GM18511 (cell line): ENCODE data around the gene YJEFN3.

Experiments
- ATAC-seq: cut with Tn5 transposase; IDR thresholded peaks from one replicate; pipeline ENCODE4 v1.9.1; 2021; ENCODE audit warnings: mild to moderate bottlenecking, moderate library complexity; ENCODE audit not compliant: unreplicated experiment

The YJEFN3 gene

DNA sequence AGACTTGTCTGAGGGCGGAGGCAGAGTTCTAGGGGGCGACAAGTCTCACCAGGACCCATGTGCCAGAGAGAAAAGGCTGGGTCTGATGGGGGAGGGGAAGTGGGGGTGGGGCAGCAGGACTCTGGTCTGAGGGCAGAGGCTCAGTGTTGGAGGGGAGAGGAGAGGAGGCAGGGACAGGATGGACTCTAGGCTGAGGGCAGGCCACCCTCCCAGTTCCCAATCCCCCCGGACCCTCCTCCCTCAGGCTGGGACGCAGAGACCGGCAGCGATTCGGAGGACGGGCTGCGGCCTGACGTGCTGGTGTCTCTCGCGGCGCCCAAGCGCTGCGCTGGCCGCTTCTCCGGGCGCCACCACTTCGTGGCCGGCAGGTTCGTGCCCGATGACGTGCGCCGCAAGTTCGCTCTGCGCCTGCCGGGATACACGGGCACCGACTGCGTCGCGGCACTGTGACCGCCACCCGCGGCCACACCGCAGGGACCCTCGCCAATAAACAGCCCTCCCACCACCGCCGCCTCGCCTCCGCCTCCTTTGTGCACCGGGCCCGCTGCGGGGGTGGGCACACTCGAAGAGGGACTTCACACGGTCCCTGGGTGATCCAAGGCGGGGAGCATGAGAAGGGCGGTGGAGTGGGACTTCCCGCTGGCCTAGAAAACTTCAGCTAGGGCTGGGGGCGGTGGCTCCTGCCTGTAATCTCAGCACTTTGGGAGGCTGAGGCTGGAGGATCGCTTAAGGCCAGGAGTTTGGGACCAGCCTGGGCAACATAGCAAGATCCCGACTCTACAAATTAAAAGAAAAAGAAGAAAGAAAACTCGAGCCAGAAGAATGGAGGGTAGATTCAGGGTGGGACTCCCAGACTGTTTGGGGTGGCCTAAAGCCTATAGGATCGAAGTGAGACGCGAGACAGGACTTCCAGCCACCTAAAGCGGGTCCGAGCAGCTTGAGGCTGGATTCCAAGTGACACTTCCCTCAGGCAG is 8.7 kb downstream of the YJEFN3 start:
- no peak for ATAC-seq

DNA sequence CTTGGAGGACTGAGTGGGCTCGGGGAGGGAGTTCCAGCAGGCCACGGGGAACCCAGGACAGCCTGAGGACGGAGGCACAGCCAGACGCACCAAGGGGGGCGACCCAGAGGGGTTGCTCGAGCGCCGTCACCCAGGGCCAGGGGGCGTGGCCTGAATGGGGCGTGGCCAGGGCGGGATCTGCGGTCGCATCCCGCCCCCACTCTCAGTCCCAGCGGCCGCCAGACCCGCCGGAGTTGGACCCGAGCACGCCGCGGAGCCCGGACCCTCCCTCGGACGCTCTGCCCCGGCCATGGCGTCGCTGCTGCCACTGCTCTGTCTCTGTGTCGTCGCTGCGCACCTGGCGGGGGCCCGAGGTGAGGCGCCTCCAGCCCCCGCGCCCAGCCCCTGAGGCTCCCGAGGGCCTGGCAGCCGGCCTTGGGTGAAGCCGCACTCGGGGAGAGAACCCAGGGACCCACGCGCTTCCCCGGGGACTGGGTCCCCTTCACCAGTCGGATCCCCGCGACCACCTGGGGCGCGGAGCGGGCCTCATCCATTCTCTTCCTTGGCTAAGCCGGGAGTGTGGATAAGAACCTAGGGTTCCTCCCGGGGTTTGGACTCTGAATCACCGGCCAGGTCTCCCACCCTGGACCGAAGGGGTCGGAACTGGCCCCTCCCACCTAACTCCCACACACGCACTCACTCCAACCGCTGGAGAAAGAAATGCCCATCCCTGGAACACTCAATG is 9.5 kb downstream of the YJEFN3 start, which contains the start of gene CILP2:
CILP2 (plus strand) TSS at position 205 of the 724 bp plus-strand sequence; CDS start at position 290, 85 bp downstream.
- ATAC-seq: no peak

DNA sequence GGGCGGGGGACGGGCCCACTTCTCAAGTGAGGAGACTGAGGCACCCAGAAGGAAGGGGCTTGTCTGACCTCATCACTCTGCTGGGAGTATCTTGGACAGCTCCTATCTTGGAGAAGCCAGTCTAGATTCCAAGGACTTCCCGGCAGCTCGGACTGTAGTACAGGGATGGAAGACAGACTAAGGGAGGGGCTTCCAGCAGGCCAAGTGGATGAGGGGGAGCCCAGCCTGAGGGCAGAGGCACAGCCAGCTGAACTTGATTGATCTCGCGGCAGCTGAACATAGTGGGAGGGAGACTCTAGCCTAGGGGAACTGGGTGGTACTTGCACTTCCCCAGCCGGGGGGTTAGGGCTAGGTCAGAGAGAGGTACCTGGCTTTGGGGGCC is 10.1 kb downstream of the YJEFN3 start:
- no peak for ATAC-seq

DNA sequence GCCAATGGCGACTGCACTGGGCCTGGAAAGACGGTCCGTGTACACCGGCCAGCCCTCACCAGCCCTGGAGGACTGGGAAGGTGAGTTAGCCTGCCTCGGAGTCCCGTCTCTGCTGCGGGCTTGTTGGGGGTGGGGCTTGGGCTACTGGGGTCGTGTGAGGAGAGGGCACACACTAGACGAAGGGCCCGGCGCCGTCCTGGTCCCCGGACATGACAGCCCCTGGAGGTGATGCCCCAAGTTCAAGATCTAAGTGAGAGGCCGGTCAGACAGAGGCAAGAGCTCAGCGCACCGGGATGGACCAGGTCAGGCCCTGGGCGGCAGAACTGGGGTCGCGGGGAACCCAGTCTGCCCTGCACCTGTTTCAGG is 11.0 kb downstream of the YJEFN3 start:
- ATAC-seq: no peak

DNA sequence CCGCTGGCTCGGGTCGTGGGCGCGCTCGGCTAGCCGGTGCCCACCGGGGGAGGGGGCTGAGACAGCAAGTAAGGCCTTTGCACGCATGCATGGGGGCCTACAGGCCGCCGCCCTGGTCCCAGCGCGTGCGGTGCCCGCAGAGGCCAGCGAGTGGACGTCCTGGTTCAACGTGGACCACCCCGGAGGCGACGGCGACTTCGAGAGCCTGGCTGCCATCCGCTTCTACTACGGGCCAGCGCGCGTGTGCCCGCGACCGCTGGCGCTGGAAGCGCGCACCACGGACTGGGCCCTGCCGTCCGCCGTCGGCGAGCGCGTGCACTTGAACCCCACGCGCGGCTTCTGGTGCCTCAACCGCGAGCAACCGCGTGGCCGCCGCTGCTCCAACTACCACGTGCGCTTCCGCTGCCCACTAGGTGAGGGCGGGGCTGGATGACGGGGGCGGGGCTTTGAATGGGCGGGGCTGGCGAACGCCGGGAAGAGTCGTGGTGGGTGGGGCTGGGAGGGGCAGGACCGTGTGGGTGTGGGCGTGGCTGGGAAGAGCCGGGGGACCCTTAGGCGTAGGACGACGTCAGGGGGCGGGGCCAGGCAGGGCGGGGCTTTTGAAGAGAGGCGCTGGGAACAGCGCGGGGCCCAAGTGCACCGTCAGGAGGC is 11.5 kb downstream of the YJEFN3 start:
- ATAC-seq: no peak

DNA sequence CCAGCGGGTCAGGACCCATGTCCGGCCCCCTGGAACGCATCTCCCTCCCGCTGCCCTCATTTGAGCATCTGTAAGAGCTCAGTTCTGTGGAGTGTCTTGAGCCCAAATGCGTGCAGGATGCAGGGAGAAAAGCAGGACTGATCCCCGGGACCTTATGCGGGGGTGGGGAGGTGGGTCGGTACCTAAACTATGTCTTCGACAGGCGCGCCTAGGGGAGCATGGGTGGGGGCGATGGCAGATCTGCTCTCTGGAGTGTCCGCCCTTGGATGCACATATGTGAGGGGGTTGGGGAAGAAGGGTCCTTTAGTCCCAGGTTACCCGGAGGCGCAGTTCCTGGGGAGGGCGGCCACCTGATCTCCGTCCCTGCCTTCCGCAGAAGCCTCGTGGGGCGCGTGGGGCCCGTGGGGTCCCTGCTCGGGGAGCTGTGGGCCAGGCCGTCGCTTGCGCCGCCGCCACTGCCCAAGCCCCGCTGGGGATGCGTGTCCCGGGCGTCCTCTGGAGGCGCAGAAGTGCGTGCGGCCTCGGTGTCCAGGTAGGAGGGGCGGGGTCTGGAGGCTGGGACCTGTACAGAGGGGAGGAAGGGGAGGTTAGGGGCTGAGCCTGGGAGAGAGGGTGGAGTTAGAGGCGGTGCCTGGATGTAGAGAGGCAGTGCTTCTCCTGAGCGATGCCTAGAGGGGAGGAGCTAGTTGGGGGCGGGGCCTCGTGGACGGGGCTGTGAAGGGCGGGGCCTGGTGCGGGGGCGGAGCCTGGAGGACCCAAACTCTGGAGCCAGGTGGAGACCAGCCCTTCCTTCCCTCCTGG is 12.2 kb downstream of the YJEFN3 start:
- ATAC-seq: no peak

DNA sequence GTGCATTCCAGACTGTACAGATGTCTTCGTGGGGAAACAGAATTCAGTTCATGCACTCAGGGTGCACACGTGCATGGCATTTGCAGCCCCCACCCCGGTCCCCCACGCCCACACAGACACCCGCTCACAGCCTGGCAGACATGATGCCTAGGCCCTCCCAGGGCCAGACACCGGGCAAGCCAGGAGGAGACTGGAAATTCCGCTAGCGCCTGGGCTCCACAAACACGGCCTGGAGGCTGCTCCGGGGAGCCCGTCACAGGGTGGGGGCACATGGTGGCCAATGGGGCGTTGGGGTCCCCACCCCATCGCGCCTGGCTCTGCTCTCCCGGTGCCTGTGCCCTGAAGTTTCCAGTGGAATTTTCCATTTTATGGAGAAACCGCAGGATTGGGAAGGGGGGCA is 12.9 kb downstream of the YJEFN3 start:
- no peak for ATAC-seq

DNA sequence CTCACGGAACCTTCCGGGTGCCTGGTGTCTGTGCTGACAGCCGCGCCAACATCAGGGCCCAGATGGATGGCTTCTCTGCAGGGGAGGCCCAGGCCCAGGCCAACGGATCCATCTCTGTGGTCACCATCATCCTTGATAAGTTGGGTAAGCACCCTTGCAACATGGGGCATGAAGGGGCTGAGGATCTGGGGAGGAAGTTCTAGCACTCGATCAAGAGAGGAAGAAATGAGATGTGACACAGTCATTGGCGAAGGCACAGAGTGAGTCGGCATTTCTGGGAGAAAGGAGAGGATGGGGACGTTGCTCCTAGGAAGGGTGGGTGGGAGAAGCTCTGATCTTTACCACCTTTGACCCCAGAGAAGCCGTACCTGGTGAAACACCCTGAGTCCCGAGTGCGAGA is 13.8 kb downstream of the YJEFN3 start:
- ATAC-seq: no peak

DNA sequence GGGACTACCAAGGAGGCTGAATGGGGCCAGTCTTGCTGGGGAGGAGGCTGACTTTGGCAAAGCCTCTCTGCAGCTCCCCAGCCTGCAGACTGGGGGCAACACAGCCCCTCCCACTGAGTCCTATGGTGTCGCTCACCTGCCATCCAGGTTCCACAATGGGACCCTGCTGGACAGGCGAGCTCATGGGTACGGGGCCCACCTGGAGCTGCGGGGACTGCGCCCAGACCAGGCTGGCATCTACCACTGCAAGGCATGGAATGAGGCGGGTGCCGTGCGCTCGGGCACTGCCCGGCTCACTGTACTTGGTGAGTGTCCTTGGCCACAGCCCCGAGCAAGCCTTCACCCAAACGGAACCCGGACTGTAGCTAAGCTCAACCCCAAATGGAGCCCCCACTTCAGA is 14.4 kb downstream of the YJEFN3 start:
- no peak for ATAC-seq

DNA sequence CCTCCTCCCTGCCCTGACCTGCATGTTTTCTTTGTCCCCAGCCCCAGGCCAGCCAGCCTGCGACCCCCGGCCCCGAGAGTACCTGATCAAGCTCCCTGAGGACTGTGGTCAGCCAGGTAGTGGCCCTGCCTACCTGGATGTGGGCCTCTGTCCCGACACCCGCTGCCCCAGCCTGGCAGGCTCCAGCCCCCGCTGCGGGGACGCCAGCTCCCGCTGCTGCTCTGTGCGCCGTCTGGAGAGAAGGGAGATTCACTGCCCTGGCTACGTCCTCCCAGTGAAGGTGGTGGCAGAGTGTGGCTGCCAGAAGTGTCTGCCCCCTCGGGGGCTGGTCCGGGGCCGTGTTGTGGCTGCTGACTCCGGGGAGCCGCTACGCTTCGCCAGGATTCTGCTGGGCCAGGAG is 14.9 kb downstream of the YJEFN3 start:
- no peak for ATAC-seq

DNA sequence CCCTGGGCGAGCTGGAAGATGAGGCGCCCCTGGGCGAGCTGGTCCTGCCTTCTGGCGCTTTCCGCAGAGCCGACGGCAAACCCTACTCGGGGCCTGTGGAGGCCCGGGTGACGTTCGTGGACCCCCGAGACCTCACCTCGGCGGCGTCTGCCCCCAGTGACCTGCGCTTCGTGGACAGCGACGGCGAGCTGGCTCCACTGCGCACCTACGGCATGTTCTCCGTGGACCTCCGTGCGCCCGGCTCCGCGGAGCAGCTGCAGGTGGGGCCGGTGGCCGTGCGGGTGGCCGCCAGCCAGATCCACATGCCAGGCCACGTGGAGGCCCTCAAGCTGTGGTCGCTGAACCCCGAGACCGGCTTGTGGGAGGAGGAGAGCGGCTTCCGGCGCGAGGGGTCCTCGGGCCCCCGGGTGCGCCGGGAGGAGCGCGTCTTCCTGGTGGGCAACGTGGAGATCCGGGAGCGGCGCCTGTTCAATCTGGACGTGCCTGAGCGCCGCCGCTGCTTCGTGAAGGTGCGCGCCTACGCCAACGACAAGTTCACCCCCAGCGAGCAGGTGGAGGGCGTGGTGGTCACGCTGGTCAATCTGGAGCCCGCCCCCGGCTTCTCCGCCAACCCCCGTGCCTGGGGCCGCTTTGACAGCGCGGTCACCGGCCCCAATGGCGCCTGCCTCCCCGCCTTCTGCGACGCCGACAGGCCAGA is 15.7 kb downstream of the YJEFN3 start:
- no peak for ATAC-seq

DNA sequence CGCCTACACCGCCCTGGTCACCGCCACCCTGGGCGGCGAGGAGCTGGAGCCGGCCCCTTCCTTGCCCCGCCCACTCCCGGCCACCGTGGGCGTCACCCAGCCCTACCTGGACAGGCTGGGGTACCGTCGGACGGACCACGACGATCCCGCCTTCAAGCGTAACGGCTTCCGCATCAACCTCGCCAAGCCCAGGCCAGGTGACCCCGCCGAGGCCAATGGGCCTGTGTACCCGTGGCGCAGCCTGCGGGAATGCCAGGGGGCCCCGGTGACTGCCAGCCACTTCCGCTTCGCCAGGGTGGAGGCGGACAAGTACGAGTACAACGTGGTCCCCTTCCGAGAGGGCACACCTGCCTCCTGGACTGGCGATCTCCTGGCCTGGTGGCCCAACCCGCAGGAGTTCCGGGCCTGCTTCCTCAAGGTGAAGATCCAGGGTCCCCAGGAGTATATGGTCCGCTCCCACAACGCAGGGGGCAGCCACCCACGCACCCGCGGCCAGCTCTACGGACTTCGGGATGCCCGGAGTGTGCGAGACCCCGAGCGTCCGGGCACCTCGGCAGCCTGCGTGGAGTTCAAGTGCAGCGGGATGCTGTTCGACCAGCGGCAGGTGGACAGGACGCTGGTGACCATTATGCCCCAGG is 16.4 kb downstream of the YJEFN3 start:
- ATAC-seq: no peak

DNA sequence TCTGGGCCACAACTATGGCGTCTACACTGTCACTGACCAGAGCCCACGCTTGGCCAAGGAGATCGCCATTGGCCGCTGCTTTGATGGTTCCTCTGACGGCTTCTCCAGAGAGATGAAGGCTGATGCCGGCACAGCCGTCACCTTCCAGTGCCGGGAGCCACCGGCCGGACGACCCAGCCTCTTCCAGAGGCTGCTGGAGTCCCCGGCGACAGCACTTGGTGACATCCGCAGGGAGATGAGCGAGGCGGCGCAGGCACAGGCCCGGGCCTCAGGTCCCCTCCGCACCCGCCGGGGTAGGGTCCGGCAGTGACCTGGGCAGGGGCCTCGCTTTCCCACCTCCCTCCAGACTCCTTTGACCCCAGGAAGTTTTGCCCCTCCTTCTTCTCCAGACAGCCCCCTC is 17.0 kb downstream of the YJEFN3 start:
- no peak for ATAC-seq

DNA sequence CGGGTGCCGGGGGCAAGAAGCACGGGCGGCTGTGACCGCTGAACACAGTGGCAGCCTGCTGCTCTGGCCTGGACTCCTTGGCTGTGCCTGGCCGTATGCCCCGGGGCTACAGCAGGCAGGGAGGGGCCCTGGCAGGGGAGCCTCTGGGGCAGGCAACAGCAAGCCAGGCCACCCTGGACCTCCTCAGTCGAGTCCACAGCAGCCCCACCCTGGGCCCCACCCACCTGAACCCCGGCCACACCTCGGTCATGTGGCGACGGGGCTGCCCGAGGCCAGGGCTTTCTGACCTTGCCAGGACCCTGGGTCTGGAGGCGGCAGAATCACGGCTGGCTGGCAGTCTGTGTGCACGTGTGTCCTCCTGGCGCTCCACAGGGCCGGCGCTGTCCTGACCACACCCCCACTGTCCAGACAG is 18.0 kb downstream of the YJEFN3 start:
- no peak for ATAC-seq

DNA sequence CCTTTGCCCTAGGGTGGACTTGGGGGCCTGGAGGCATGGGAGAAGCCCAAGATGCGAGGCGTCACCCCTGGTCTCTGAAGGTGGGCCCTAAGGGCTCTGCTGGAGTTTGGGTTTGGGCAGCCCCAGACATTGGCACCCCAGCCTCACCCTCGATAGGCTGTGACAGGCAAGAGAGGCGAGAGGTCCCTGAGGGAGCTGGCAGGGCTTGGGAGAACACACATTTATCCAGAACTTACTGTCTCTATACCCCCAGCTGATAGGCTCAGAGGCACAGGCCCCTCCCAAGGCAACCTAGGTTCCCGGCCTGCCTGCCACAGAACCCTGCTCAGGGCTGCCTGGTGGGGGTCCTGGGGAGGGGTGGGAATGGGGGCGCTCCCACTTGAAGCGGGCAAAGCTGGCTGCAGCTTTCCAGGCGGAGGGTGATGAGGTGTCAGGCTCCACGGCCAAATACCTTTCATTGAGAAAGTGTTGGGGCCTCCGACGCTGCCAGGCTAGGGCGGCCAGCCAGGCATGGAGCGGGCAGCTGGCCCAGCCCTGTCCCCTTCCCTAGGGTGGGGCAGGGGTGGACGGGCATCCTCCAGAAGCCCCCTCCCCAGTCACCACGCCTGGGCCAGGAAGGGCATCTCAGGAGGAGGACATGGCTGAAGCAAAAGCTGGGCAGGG is 19.1 kb downstream of the YJEFN3 start:
- no peak for ATAC-seq

DNA sequence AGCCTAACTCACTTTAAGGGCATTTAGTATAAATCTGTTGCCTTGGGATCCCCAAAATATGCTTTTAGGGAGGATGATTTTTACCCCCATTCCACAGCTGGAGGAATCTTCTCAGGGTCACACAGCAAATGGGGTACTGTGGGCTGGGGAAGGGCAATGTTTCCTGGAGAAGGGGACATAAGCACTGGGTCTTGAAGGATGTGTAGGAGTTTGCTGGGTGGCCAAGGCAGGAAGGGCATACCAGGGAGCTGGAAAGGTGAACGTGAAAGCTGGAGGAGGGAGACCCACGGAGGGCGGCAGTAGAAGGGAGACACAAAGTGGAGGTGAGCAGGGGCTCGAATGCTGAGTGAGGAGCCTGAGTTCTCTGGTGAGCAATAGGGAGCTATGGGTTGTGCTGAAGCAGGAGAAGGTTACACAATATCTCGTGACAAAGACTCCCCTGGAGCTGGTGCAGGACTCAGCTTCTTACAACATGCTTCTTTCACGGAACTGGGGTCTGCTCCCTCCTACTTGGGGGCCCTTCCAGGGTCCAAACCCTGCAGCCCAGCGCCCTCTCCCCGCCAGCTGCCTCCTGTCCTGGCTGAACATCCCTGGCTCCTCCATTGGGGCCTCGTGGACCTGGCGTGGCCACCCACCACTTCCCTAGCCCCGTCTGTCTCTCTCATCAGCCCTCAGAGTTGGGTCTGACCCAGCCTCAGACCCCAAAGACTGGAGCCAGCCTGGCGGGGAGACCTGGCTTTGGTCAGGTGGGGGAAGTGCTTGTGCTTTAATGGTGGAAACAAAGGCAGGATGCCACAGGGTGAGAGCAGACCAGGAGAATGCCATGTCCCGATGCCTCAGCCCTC is 20.4 kb downstream of the YJEFN3 start:
- ATAC-seq: no peak

DNA sequence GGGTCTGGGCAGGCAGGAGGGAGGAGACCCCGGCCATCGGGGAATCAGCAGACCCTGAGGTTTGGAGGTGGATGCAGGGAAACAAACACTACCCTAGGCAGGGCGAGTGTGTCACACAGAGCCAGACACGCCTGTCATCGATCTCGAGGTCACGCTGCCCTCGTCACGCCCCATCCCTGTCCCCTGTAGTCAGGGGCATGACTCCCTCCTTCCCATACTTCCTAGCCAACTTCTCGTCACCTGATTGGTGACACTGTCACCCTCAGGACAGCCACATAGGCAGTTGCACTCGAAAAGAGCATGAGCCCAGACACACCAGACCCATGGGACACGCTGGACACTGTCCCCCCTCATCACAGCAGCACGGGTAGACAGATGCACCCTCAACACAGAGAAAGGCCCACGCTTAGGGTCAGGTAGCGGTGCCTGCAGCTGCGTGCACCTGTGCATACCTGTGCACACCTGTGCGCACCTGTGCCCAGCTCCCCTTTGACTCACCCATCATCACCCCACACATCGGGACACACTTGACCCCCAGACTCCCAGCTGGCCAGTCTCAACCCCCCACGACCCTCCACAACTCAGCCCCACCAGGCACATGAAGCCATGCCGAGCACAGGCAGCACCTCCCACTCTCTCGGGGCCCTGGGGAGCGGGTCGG is 21.2 kb downstream of the YJEFN3 start:
- ATAC-seq: no peak

DNA sequence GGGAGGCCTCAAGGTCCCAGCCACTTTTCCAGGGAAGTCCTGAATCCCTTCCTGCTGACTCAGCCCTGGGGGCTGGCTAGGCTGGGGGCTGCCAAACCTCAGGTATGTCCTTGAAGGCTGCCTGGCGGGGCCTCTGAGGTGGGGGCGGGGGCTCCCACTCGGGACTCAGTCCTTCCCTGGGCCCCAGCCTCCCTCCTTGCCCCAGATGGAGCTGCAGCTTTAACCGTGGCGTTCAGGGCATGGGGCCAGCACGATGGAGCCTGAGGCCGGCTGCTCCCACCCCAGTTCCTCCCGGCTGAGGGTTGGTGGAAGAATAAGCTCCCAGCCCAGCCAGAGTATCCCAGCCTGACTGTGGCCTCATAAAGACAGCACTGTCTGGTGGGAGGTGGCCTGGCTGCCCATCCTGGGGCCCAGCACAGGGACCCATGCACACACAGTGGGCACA is 21.8 kb downstream of the YJEFN3 start:
- no peak for ATAC-seq
